ENCODE measurements around the gene PPP1R26. TPM values are rescaled to one million over a fixed set of nuclear protein-coding genes. Genes with fewer than 3 reads are reported as not detected.

The PPP1R26 gene
- total and polyA plus RNA-seq, 2 of the 4 experiments (the other 2 are of a cell fraction), result 3.8 to 5.6 TPM

DNA sequence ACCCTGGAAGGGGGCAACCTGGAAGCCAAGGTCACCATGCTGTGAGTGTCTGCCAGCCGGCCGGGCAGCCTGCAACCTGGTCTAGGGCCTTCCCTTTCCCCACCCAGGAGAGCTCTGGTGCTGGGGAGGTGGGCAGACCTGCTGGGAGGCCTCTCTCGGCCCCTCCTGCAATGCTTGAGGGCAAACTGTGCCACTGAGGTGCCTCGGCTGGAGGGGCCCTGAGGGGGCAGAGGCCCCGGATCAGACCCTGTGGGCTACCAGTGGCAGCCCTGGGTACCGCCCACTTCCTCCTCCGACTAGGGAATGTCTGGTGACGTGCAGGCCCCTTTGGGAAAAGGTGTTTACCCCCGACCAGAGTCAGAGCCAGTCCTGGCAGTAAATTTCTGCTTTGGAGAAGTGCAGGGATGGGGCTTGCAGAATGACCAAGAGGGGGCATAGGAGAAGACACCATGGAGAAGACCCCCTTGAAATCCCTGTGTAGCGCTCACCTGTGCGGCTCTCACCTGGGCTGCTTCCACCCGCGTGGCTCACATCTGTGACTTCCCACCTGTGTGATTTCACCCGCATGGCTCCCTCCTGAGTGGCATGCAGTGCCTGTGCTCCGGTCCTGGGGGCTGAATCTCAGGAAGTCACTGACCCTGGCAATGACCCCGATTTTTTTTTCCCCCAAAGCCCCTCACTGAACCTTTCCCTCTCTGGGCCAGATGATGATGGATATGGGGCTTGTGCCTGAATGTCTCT, 42.7 kb downstream of the PPP1R26 start:
- TF ChIP-seq, protein P1, sequence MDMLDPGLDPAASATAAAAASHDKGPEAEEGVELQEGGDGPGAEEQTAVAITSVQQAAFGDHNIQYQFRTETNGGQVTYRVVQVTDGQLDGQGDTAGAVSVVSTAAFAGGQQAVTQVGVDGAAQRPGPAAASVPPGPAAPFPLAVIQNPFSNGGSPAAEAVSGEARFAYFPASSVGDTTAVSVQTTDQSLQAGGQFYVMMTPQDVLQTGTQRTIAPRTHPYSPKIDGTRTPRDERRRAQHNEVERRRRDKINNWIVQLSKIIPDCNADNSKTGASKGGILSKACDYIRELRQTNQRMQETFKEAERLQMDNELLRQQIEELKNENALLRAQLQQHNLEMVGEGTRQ (IDR thresholded peaks at IDR 0.05; ENCODE audit: low read depth, low read length), result no peak
- TF ChIP-seq RCOR1 (IDR thresholded peaks at IDR 0.05; ENCODE audit: insufficient replicate concordance, low read length) (no peak), MAZ (IDR thresholded peaks at IDR 0.05; ENCODE audit: borderline replicate concordance, low read depth, low read length) (no peak), CHD1 (IDR thresholded peaks at IDR 0.05; ENCODE audit: low read depth, low read length) (no peak), POLR2A (IDR thresholded peaks at IDR 0.05; ENCODE audit: low read depth, low read length) (no peak), FOS (IDR thresholded peaks at IDR 0.05; ENCODE audit: low read depth, low read length) (no peak), RFX5 (IDR thresholded peaks at IDR 0.05; ENCODE audit: low read depth, low read length) (no peak), CEBPB (IDR thresholded peaks at IDR 0.05; ENCODE audit: low read depth, low read length) (no peak), SMC3 (IDR thresholded peaks at IDR 0.05; ENCODE audit: low read depth, low read length) (no peak), MXI1 (IDR thresholded peaks at IDR 0.05; ENCODE audit: borderline replicate concordance, low read depth, low read length) (no peak)
- TF ChIP-seq, protein P2, sequence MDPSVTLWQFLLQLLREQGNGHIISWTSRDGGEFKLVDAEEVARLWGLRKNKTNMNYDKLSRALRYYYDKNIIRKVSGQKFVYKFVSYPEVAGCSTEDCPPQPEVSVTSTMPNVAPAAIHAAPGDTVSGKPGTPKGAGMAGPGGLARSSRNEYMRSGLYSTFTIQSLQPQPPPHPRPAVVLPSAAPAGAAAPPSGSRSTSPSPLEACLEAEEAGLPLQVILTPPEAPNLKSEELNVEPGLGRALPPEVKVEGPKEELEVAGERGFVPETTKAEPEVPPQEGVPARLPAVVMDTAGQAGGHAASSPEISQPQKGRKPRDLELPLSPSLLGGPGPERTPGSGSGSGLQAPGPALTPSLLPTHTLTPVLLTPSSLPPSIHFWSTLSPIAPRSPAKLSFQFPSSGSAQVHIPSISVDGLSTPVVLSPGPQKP (IDR thresholded peaks at IDR 0.05; ENCODE audit: borderline replicate concordance, low read depth, low read length), result no peak
- TF ChIP-seq, protein P3, sequence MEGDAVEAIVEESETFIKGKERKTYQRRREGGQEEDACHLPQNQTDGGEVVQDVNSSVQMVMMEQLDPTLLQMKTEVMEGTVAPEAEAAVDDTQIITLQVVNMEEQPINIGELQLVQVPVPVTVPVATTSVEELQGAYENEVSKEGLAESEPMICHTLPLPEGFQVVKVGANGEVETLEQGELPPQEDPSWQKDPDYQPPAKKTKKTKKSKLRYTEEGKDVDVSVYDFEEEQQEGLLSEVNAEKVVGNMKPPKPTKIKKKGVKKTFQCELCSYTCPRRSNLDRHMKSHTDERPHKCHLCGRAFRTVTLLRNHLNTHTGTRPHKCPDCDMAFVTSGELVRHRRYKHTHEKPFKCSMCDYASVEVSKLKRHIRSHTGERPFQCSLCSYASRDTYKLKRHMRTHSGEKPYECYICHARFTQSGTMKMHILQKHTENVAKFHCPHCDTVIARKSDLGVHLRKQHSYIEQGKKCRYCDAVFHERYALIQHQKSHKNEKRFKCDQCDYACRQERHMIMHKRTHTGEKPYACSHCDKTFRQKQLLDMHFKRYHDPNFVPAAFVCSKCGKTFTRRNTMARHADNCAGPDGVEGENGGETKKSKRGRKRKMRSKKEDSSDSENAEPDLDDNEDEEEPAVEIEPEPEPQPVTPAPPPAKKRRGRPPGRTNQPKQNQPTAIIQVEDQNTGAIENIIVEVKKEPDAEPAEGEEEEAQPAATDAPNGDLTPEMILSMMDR (conservative IDR thresholded peaks at IDR 0.05; ENCODE audit: low read depth, low read length), result no peak
- H3K79me1 ChIP-seq (ENCODE audit: low read depth in 1 of 2, low read length in 2 of 2), result no peaks in the 10 kb centered on the region
- H3K9ac ChIP-seq (ENCODE audit: low read depth, low read length), result no peak overlapping the region
- DNase-seq (no peak), ATAC-seq (ENCODE audit: low read depth) (no peak)
- H2AK9ac ChIP-seq (replicated peaks; ENCODE audit: low read depth, low read length, poor library complexity), result no peak overlapping the region
- no peaks in the 10 kb centered on the region for H4K20me1 ChIP-seq (ENCODE audit: insufficient read depth, low read length)
- H3K14ac ChIP-seq (replicated peaks; ENCODE audit: low read depth, low read length), result no peak overlapping the region
- H3K56ac ChIP-seq (ENCODE audit: extremely low read depth, insufficient read depth, low read length), result no peak overlapping the region
- ChIA-PET CTCF (interaction anchor here (0.6 kb wide), 1 partner anchor 82 kb away, joined by 3 read pairs; no protein-coding TSS in a partner anchor), POLR2A (ENCODE audit: unreplicated experiment) (no interaction called here)
- no peak overlapping the region for H3K27ac ChIP-seq (ENCODE audit: insufficient read depth, low read length)
- H3K27me3 ChIP-seq (ENCODE audit: control insufficient read depth, insufficient read depth, low read length), result peaks cover 2% of the 10 kb centered on the region; the same call in 1 of the 2 replicates
- H3K36me3 ChIP-seq (ENCODE audit: control insufficient read depth, insufficient read depth, low read length), result no peaks in the 10 kb centered on the region
- 0% methylated on average over 1 of the region's 16 CpGs; no CpG with 5 or more reads in 1 of the 2 experiments for WGBS, 2 experiments (ENCODE audit: extremely low coverage in 2 of 2, insufficient read length in 1 of 2)
- in situ Hi-C loops (cut with MboI; ENCODE audit: low sequenced_read_pairs), result no loop called here
- H2AK5ac ChIP-seq (ENCODE audit: low read depth, low read length), result no peak overlapping the region
- dilution Hi-C loops (cut with HindIII; ENCODE audit: low sequenced_read_pairs, unreplicated experiment), result no loop called here
- H4K91ac ChIP-seq (ENCODE audit: insufficient read depth, low read depth, low read length), result no peak overlapping the region
- H4K5ac ChIP-seq (ENCODE audit: low read depth, low read length), result no peak overlapping the region
- H2BK15ac ChIP-seq (ENCODE audit: low read depth, low read length), result no peak overlapping the region
- no peak overlapping the region for H4K8ac ChIP-seq (ENCODE audit: low read depth in 2 of 2, low read length in 2 of 2)
- BruUV-seq (replicated peaks), result no TSS peak
- no peak overlapping the region for H2BK5ac ChIP-seq (ENCODE audit: low read depth, low read length, poor library complexity, severe bottlenecking)
- no peak overlapping the region for H3K18ac ChIP-seq (ENCODE audit: low read depth, low read length)
- H3K9me3 ChIP-seq (ENCODE audit: control insufficient read depth, insufficient read depth, low read length), result no peaks in the 10 kb centered on the region
- H3K4ac ChIP-seq (ENCODE audit: low read depth, low read length), result no peak overlapping the region
- H2BK120ac ChIP-seq (ENCODE audit: low read depth, low read length), result no peak overlapping the region
- intact Hi-C loops (cut with micrococcal nuclease), result no loop called here
- no peak overlapping the region for H2AFZ ChIP-seq (replicated peaks; ENCODE audit: low read length, poor library complexity)
- H3K23ac ChIP-seq (ENCODE audit: low read depth, low read length), result no peak overlapping the region
- H3K9me1 ChIP-seq (ENCODE audit: insufficient read depth, low read length), result no peaks in the 10 kb centered on the region
- no peak overlapping the region for H2BK20ac ChIP-seq (ENCODE audit: low read depth, low read length)
- H3K4me1 ChIP-seq (ENCODE audit: control insufficient read depth, insufficient read depth, low read length), result no peaks in the 10 kb centered on the region
- H3K4me3 ChIP-seq (ENCODE audit: insufficient read depth, low read depth, low read length), result no peak overlapping the region
- no peak overlapping the region for H3K4me2 ChIP-seq (ENCODE audit: low read depth, low read length)
